Retina (tissue), 1 donor: ENCODE results near the gene EGR2.

Experiments
- DNase-seq: peaks from one replicate; pipeline ENCODE4 v3.0.0-alpha.2; 2016

The EGR2 gene

GRCh38 chr10:62817766-62818425, 1.7 kb upstream of the EGR2 start:
- DNase-seq = peak; percentile 90

- DNase-seq = peak; percentile 72
Measured at GRCh38 chr10:62817121-62817765, 1.1 kb upstream of the EGR2 start.

- no peak for DNase-seq
Measured at GRCh38 chr10:62816076-62816330, 163 bp downstream of the EGR2 start.

- DNase-seq = peak; percentile 73
Measured at GRCh38 chr10:62815381-62816075, 638 bp downstream of the EGR2 start.

GRCh38 chr10:62814756-62815380, 1.3 kb downstream of the EGR2 start:
- no peak for DNase-seq

GRCh38 chr10:62813981-62814380, 2.2 kb downstream of the EGR2 start:
- DNase-seq = no peak

- DNase-seq = no peak
Measured at GRCh38 chr10:62813453-62813852, 2.7 kb downstream of the EGR2 start.

- DNase-seq = no peak
Measured at GRCh38 chr10:62812672-62813439, 3.3 kb downstream of the EGR2 start.

- no peak for DNase-seq
Measured at GRCh38 chr10:62811159-62811875, 4.8 kb downstream of the EGR2 start.

GRCh38 chr10:62810156-62810902, 5.8 kb downstream of the EGR2 start:
- DNase-seq = no peak

- DNase-seq = no peak
Measured at GRCh38 chr10:62806251-62806650, 9.9 kb downstream of the EGR2 start.

GRCh38 chr10:62805231-62806099, 10.7 kb downstream of the EGR2 start:
- peak; percentile 89 for DNase-seq

- peak; percentile 99 for DNase-seq
Measured at GRCh38 chr10:62804356-62805230, 11.6 kb downstream of the EGR2 start, which contains the start of gene ADO. Gene ADO, plus strand, starts transcription at chr10:62804720. Its CDS starts 340 bp downstream, at chr10:62805060.

- DNase-seq = no peak
Measured at GRCh38 chr10:62803724-62804355, 12.3 kb downstream of the EGR2 start.

GRCh38 chr10:62801871-62802270, 14.3 kb downstream of the EGR2 start:
- no peak for DNase-seq

GRCh38 chr10:62796896-62797295, 19.3 kb downstream of the EGR2 start:
- DNase-seq = no peak

GRCh38 chr10:62795762-62796161, 20.4 kb downstream of the EGR2 start:
- no peak for DNase-seq

GRCh38 chr10:62795100-62795499, 21.1 kb downstream of the EGR2 start:
- DNase-seq = no peak

- no peak for DNase-seq
Measured at GRCh38 chr10:62794306-62794705, 21.9 kb downstream of the EGR2 start.
